EH (cell line): ENCODE results near the gene LRBA.

Experiments
- DNase-seq: peaks from one replicate; pipeline ENCODE4 v3.0.0-alpha.2; 2015; ENCODE audit warnings: low read depth

The LRBA gene

DNA sequence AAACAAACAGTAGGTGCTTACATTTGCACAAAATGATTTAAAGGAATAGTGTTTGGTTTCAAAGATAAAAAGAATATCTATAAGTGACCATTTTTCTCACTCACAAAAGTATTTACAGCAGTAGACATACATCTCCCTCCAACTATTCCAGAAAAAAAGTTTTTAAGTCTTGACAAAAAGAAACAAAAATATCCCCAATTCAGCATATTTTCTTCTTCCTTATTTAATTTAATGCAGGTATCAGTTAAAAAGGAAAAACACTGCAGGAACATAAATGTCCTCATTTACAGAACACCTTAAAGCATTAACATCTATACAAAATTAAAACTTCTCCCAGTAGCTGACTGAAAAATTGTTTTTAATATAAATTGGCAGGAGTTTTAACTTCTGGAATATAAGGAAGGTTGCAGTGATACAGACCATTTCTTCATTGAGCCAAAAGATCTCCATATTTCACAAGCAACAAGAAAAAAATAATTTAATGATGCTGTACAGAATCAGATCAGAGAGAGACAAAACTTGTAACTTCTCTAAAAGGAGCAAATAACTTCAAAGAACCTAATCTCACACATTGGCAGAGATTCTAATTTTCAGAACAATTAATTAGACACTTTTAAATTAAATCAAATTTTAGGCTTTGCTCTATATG, 428.8 kb downstream of the LRBA start:
- no peak for DNase-seq

DNA sequence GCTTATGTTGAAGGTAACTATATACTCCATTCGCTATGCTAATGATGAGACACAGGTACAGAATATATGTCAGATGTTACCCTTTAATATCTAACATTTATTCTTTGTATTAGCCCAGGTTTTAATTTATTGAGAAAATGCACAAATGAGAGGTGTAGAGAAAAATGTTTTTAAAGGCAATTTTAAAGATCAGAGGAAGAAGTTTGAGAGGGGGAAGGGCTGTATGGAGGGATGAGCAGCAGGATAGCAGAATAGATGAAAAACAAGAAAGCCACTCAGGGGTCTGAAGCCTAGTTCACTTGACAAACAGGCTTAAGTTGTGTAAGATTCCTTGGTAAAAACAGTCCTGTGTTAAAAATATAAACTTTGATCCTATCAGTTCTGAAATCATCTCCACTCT, 429.5 kb downstream of the LRBA start:
- no peak for DNase-seq

DNA sequence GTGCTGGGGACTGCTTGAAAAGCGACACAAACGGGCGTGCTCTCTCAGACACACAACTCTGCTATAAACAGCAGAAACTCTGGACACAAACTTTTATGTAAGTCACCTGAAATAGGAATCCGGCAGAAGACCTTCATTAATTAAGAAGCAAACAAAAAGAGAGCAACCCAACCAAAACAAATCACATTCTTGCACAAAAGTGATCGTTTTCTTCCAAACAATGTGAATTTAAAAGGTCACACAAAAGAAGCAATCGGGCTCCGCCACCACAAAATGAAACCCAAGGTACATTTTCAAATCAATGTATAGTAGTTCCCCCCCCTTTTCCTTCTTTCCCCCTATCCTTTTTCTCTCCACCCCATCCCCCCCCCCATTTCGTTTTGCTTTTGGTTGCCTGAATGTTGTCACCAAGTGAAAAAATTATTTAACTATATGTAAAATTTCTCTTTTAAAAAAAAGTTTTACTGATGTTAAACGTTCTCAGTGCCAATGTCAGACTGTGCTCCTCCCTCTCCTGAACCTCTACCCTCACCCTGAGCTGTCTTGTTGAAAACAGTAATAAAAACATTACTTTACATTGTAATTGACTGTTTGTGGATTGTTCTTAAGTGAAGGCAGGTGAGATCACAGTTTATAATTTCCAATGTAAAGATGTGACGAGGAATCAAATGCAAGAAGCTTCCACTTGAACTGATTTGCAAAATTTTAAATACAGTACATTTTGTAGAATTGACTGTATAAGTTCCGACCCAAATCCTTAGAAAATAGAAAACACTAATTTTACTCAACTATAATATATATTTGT, 430.8 kb downstream of the LRBA start:
- DNase-seq: no peak

DNA sequence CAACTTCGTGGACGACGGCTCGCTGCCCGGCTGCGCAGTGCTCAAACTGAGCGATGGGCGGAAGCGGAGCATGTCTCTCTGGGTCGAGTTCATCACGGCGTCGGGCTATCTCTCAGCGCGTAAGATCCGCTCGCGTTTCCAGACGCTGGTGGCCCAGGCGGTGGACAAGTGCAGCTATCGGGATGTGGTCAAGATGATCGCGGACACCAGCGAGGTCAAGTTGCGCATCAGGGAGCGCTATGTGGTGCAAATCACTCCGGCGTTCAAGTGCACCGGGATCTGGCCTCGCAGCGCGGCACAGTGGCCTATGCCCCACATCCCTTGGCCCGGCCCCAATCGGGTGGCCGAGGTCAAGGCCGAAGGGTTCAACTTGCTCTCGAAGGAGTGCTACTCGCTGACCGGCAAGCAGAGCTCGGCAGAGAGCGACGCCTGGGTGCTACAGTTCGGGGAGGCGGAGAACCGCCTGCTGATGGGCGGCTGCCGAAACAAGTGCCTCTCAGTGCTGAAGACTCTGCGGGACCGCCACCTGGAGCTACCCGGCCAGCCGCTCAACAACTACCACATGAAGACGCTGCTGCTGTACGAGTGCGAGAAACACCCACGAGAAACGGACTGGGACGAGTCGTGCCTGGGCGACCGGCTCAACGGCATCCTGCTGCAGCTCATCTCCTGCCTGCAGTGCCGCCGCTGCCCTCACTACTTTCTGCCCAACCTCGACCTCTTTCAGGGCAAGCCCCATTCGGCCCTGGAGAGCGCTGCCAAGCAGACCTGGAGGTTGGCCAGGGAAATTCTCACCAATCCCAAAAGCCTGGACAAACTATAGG, 431.6 kb downstream of the LRBA start:
- DNase-seq: peak; percentile 13

DNA sequence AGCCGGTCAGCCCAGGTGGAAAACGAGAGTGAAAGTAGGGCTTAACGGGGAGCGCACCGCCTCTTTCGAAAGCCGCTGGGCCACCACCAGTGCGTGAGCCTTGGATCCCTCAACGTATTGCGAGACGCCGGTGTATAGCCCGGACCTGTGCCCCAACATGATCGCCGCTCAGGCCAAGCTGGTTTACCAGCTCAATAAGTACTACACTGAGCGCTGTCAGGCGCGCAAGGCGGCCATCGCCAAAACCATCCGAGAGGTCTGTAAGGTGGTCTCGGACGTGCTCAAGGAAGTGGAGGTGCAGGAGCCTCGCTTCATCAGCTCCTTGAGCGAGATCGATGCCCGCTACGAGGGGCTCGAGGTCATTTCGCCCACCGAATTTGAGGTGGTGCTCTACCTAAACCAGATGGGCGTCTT, 432.2 kb downstream of the LRBA start:
- DNase-seq: no peak

DNA sequence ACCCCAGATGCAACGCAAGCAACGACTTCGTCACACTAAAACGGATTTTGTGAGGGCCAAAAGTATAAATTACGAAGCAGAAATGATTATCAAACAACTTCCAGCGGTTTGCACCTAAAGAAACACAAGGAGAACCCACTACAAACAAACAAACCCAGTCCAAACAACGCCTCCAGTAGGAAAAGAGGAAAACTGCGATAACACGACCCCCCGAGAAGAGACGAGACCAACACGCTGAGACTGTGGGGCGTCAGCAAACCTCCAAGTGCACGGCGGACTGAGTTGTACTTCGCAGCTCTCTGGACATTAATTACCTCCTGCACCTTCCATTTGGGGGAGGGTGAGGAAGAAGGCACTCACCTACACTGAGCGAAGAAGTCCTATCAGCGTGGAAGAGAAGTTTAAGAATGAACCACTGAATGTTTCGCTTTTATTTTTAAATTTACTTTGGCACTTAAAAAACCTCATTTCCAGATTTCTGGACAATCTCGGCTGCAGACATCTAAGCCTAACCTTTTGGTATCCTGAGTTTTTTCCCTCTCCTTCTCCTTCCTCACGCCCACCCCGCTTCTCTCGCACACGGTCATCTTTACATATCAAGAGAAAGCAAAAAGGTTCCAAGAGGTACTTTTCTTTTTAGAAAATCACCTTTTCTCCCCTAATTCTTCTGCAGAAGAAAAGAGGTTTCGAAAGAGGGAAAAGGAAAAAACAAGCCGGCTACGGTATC, 432.8 kb downstream of the LRBA start, which contains the start of gene MAB21L2:
Gene MAB21L2, plus strand, starts transcription at position 6 of the 727 bp plus-strand sequence. CDS start 879 bp downstream, outside the sequence.
- no peak for DNase-seq

DNA sequence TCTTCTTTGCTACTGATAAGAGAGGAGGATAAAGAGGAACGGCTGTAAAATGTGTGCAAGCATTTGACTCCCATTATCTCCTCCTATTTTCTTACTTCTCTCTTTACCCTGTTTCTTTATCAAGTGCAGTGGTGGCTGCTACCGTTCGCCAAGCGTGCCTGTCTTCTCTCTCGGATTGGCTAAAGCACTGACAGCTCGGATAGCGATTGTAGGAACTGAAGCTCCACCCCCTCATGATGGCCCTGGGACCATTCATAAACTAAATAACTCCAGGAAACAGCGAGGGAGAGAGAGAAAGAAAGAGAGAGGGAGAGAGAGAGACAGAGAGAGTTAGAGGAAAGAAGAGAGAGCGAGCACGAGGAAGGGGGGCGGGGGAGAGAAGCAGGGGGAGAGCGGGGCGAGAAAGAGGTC, 433.4 kb downstream of the LRBA start:
- DNase-seq: no peak

DNA sequence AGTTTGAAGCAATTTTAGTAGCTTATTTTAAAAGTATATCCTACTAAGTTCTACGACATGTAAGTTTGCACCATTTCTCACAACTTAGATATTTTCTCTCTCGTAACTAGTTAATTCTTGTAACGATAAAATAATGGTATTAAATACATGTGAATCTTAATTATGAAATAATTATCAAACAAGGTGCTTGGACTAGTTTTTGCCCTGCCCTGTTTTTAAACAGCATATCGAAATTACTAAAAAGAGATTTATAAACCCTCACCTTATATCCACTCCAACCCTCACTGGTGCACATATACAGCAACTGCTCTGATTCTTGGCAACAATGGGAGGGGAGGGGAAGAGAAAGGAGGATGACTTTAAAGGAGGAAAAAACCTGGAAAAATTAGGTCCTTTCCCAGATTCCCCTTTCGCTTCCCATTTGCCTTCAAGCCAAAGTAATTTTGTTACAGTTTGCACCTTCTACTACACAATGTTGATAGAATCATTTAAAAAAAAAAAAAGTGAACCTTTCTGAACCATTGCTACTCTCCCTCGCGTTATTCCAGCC, 434.0 kb downstream of the LRBA start:
- DNase-seq: no peak

DNA sequence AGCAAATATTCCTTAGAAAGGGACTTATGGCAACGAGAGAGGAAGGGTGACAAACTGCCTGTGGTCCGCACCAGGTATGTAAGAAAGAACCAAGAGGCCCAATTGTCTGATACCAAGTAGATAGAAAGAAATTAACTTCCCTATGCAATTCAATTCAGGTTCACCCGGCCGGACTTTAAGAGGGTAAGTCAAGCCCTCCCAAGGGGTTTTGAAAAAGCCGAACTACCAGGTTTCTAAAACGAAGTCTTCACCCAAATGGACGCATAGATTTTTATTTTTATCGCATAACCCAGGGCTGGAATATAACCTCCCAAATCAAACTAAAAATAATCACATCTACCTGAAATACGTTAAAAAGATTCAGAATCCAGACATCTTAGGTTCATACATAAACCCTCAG, 434.8 kb downstream of the LRBA start:
- DNase-seq: no peak

DNA sequence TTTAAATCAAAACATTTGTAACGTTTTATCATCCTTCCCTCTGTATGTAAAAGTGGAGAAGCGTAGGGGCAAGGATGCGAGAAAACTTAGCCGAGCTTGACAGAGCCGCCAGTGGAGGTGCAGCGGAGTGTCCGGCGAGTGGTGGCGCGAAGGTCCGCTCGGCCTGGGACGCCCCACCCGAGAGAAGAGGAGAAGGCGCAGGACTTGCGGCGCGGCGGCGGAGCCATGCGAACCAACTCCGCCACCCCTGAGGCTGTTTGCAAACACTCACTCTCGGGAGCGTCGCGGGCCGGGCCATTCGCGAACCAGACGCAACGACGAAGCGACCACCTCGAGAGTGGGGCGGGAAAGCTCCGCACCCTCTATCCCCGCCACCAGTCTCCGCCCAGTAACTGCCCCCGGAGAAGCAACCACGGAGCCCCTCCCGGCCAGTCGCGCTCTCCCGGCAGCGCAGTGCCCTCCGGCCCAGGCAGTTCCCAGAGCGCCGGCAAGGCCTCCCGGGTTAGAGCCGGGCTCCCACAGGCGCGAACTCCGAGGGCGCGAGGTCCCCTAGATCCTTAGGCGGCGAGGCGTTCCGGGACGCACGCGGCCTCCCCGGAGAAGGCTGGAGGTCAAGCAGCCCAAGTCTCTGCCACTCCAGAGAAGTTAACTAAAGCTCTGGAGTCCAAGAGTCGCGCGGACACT, 435.4 kb downstream of the LRBA start:
- peak; percentile 50 for DNase-seq

DNA sequence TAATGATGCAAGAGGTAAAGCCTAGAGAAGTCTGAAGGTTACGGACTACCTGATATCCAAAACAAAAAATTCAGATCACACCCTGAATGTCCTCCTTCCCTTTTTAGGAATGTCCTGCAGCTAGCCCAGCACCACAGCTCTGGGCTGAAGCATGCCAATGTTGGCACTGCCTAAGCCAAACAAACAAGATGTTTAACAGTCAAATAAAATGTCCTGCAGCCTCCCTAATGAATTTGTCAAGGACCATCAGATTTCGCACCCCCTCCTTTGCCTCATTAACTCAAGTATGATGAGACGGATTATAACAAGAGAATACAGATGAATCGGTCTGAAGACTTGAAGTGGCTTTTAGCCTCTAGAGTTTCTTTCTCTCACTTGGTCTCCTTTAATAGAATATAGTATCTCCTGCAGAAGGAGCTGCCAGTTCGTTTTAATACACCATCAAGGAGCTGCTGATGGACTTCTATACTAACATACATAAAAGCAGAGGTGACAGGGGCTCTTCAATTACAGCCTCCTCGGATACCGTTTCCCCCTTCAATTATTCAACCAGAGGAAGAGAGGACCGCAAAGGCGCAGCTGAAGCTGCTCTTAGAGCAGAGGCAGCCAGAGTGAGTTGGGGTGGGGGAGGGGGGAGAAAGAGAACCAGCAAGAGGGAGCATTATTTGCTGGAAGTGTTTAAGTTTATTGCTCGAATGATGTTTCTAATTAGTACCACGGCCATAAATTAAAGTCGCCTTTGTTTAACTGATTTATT, 436.2 kb downstream of the LRBA start:
- DNase-seq: peak; percentile 14

DNA sequence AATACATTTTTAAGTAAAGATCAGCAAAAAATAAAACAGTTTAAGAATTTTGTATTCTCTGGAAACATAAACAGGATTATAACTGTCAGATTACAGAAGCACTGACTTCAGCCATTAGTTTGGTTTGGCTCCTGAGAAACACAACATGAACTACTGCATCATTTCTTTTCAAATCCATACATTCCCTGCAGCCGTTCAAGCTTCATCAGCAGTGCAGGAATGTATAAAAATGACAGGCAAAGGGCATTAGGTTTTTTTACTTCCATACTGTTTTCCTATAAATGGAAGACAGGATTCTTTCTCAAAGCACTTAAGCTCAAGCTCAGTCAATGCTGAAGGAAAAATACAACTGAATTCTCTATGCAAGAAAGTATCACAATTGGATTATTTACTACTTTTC, 437.3 kb downstream of the LRBA start:
- no peak for DNase-seq

DNA sequence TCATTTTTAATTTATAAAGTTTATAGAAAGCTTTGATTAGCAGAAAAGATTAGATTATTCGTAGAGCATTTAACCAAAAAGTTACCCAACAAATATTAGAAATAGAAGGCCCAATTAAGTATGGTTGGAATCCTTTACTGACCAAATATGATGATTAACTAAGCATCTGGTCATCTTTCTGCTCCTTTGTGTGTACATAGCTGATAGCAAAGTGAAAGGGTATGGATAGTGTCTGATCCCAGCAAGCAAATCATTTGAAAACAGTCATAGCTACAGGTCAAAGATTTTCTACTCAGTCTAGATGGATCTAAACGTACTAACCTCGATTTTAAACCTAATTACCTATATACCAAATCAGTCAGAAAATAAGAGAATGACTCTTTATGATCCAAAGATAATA, 440.4 kb downstream of the LRBA start:
- no peak for DNase-seq

DNA sequence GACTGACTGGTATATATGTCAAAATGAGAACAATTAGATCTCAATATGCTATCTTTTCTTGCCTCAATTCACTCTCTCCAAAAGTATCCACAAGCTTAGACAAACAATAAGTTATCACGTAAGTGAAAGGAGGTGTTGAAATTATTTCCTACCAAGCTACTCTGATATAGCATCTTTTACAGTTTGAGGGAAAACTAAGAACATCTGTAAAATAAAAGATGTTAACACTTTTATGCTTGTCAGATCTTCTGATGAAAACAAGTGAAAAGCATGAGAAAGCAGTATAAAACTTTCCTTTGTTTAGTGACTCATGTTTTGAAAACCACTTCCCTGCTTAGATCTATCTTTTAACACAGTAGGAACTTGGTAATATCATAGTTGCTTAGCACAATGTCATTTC, 441.6 kb downstream of the LRBA start:
- DNase-seq: peak; percentile 59

DNA sequence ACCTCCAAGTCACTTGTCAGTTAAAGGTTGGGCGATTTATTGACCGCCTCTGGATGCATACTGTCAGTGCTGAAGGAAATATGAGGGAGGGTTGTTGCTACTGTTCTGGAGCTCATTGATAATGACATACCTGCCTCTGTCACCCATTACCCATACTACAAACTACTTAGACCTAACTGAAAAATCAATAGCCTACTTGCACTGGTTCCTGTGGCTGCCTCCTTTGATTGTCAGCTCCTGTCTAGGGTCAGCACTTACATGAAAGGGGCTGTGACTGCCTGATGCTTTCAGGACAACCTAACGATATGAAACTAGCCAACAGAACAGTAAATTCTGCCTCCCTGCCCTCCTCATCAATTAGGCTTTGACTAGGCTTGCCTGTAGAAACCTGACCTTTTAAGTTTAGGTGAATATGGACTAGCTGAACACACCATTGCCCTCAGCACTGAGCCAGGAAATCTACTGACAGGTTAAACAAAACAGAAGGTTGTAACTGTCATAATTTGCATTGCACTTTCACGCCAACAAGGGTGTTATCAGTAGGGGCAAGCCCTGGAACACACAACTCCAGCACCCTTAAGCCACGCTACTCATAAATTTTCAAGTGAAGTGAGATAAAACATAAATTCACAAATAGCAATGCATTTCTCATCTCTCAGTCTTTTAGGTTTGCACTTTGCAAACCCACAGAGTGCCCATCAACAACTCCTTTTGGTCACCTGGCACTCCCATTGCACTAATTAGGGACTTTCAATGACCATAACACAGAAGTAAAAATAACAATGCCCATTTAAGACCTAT, 442.2 kb downstream of the LRBA start:
- no peak for DNase-seq

DNA sequence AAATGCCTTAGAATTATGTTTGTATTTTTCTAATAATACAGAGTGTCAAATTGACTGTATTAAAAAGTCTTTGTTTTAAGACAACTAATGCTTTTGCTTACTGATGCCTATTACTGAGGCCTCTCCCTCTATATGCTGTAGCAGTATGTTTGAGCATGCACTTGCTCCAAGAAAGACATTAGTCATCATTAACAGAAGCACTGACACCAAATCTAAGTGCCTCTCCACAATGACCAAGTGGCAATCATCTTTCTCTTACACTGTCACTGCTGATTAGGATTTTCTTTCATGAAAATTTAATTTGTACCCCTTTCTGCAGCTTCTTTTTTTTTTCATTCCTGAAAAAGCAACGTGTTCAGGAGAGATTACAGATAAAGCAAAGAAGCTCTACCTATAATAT, 444.2 kb downstream of the LRBA start:
- no peak for DNase-seq

DNA sequence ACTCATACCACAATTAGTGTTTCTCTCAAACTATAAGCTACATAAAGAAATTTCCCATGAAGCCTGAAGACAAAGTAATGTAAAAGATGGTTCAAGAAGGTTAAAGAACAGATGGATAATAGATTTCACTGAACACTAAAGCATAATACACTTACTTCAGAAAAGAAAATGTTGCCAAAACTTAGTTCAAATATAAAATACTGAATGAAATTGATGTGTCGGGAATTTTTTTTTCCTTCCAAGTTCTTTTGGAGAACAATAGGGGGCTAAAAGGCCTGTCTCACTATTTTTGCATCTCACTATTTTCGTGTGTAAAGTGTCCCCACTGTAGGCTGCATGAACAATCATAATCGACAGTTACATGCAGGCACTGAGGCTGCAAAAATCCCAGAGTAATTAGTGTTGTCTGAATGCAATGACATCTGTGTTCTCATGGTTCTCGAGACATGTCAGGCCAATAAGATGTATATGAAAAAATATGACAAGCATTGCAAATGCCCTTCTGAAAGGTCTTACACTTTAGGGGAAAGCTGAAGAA, 445.0 kb downstream of the LRBA start:
- DNase-seq: no peak

DNA sequence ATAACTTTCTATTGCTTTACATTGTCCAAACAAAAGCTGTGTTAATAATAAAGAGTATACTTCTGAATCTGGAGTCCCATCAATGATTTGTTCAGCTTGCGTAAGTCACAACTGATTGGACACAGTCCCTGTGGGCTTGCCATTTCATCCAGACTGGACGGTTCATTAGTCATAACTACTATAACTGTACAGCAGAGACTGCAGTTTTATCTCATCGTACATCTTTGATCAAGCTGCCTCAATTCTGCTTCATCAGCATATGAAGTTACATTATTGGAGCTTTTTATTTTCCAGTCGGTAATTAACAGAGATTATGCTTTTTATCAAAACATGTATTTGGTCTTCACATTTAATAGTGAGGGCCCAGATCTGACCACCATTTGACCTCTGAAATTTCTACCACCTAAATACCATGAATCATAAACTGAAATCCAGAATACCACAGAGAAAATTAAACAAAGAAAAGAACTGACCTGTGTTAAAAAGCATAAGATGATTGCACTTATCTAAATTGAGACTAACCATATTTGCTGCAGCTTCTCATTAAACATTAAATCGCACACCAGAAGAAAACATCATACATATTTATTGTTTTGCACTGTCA, 445.6 kb downstream of the LRBA start:
- peak; percentile 52 for DNase-seq

DNA sequence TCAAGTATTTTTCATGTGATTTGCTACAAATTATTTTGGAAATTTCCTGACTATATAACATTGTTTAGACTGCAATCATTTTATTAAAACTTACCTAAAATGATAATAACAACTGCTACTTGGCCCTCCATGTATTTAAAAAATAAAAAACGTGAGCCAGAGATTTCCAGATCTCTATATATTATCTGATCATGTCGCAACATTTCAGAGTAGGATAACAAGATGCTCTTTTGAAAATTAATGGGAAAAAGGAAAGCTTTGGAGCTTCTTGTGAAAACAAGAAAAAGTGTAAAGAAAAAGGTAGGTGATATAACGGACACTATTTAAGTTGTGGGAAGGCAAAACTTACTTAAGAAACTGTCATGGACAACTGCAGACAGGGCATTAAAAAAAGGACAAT, 448.0 kb downstream of the LRBA start:
- no peak for DNase-seq
